Measurements from ENCODE around the gene TTR. TPM values are rescaled to one million over a fixed set of nuclear protein-coding genes. Genes with fewer than 3 reads are reported as not detected.

The TTR gene
- total and polyA plus RNA-seq, 2 of the 13 experiments (the other 11 are each of a cell fraction or from before 2014, with no cell fraction given), result 91.3 to 496 TPM

- TF ChIP-seq ZBTB33 (CRISPR knock-in tag; IDR thresholded peaks at IDR 0.05), result no peak
- peak; percentile 30; the same call in 1 of the 2 replicates for TF ChIP-seq PATZ1 (CRISPR knock-in tag; IDR thresholded peaks at IDR 0.05)
- no peak for TF ChIP-seq IKZF5 (CRISPR knock-in tag; IDR thresholded peaks at IDR 0.05)
- peak; percentile 60 for TF ChIP-seq TCF7 (IDR thresholded peaks at IDR 0.05; ENCODE audit: low read depth)
- peak; percentile 92 for TF ChIP-seq GATAD2A (CRISPR knock-in tag; IDR thresholded peaks at IDR 0.05)
- peak; percentile 62 for TF ChIP-seq FOSL2 (CRISPR knock-in tag; IDR thresholded peaks at IDR 0.05)
- TF ChIP-seq NR2C2 (CRISPR knock-in tag; IDR thresholded peaks at IDR 0.05; ENCODE audit: borderline replicate concordance), result peak; percentile 69; the same call in 1 of the 2 replicates
- no peak for TF ChIP-seq ZNF616 (CRISPR knock-in tag; IDR thresholded peaks at IDR 0.05; ENCODE audit: low read depth)
- TF ChIP-seq NR2F6 (IDR thresholded peaks at IDR 0.05), result peak; percentile 94
- peak; percentile 91 for TF ChIP-seq NR2F6 (CRISPR knock-in tag; IDR thresholded peaks at IDR 0.05)
- no peak for TF ChIP-seq ZBTB46 (CRISPR knock-in tag; IDR thresholded peaks at IDR 0.05; ENCODE audit: borderline replicate concordance)
- TF ChIP-seq EP300 (IDR thresholded peaks at IDR 0.05; ENCODE audit: low read depth in 2 of 2, low read length in 2 of 2), result peak in 1 of 2 experiments; percentile 91; a peak in 2 of 4 replicates
- TF ChIP-seq EP300 (CRISPR knock-in tag; IDR thresholded peaks at IDR 0.05; ENCODE audit: borderline replicate concordance), result peak; percentile 69; the same call in 1 of the 2 replicates
- no peak for TF ChIP-seq PRMT3 (CRISPR knock-in tag; IDR thresholded peaks at IDR 0.05; ENCODE audit: borderline replicate concordance, low read depth)
- TF ChIP-seq NR1H2 (CRISPR knock-in tag; IDR thresholded peaks at IDR 0.05; ENCODE audit: borderline replicate concordance, low read depth), result no peak
- 0 out of 2 replicates have a peak, but pooled peaks have one; percentile 43 for TF ChIP-seq ZBTB3 (CRISPR knock-in tag; IDR thresholded peaks at IDR 0.05; ENCODE audit: borderline replicate concordance, low read depth)
- peak; percentile 93 for TF ChIP-seq NR2F2 (IDR thresholded peaks at IDR 0.05; ENCODE audit: borderline replicate concordance, low read depth)
These were observed 4.1 kb upstream of the TTR start (continued) for GRCh38 chr18:31587529-31587928.

All from HepG2 (cell line).